H1 (cell line): ENCODE results near the gene KDM2A. TPM values are rescaled to one million over a fixed set of nuclear protein-coding genes. Genes with fewer than 3 reads are reported as not detected.

ENCODE experiments used
- CTCF ChIA-PET: fragments of 300-600 bp; sonication (Branson Sonifier 250); formaldehyde crosslinking; loops from one replicate; lab custom pipeline; 2021; ENCODE audit not compliant: partially characterized antibody; lab: Charles Lee
- POLR2A ChIA-PET: fragments of 300-600 bp; sonication (Branson Sonifier 250); formaldehyde crosslinking; loops from one replicate; lab custom pipeline; 2021; ENCODE audit warnings: inconsistent platforms; ENCODE audit not compliant: partially characterized antibody; lab: Charles Lee
- DNase-seq, 2 experiments: peaks; one replicate each; pipeline versions ENCODE4 v3.0.0 to v3.0.0-alpha.2; 2010 to 2022; ENCODE audit warnings: low spot score in 2 of 2, low read depth in 1 of 2, mixed read lengths in 1 of 2
- FAIRE-seq: peaks from 2 replicates; lab custom pipeline; 2011; peaks lifted over from hg19 to GRCh38; lab: Jason Lieb, UNC
- H2AFZ ChIP-seq: 2 replicates; pipeline ENCODE4 v1.8.1; 2012; ENCODE audit warnings: low read length, inconsistent platforms
- H2AK5ac ChIP-seq: 2 replicates; pipeline ENCODE4 v1.6.1; 2013; ENCODE audit warnings: low read depth, low read length
- H2BK120ac ChIP-seq: replicated peaks from 2 replicates; pipeline ENCODE3; 2013; ENCODE audit warnings: low read depth, low read length, inconsistent platforms
- H2BK12ac ChIP-seq: 2 replicates; pipeline ENCODE4 v1.6.1; 2013; ENCODE audit warnings: low read depth, low read length
- H2BK15ac ChIP-seq: 2 replicates; pipeline ENCODE4 v1.6.1; 2013; ENCODE audit warnings: low read length
- H2BK20ac ChIP-seq: 2 replicates; pipeline ENCODE4 v1.6.1; 2013; ENCODE audit warnings: low read length
- H2BK5ac ChIP-seq: 2 replicates; pipeline ENCODE4 v1.6.1; 2013; ENCODE audit warnings: low read depth, low read length
- H3K14ac ChIP-seq: 2 replicates; pipeline ENCODE4 v1.6.1; 2013; ENCODE audit warnings: inconsistent platforms; ENCODE audit not compliant: insufficient read length
- H3K18ac ChIP-seq: 2 replicates; pipeline ENCODE4 v1.6.1; 2013; ENCODE audit warnings: low read length; ENCODE audit errors: extremely low read depth
- H3K23ac ChIP-seq: 2 replicates; pipeline ENCODE4 v1.6.1; 2013; ENCODE audit warnings: inconsistent platforms; ENCODE audit not compliant: insufficient read length
- H3K23me2 ChIP-seq: 2 replicates; pipeline ENCODE4 v1.6.1; 2013; ENCODE audit warnings: low read depth, low read length
- H3K27ac ChIP-seq: 2 replicates; pipeline ENCODE4 v1.6.1; 2011; ENCODE audit warnings: low read depth, low read length, inconsistent platforms
- H3K27me3 ChIP-seq, 4 experiments: replicated peaks in 1 of 4; 1 replicate in 1 of 4; 2 replicates in 3 of 4; pipeline versions ENCODE4 v1.6.1 to v1.8.1; 2011 to 2013; ENCODE audit warnings: low read length in 3 of 4, mild to moderate bottlenecking in 3 of 4, inconsistent platforms in 2 of 4, mixed read lengths in 2 of 4, moderate library complexity in 1 of 4; ENCODE audit not compliant: control insufficient read depth in 3 of 4, insufficient read depth in 3 of 4; ENCODE audit errors: extremely low read depth in 1 of 4
- H3K36me3 ChIP-seq, 4 experiments: 2 replicates each; pipeline versions ENCODE4 v1.6.1 to v1.8.1; 2011 to 2013; ENCODE audit warnings: mild to moderate bottlenecking in 4 of 4, low read length in 3 of 4, moderate library complexity in 2 of 4, control low read depth in 1 of 4, inconsistent platforms in 1 of 4; ENCODE audit not compliant: insufficient read depth in 4 of 4, control insufficient read depth in 2 of 4
- H3K4ac ChIP-seq: replicated peaks from 2 replicates; pipeline ENCODE3; 2013; ENCODE audit warnings: low read length, low read depth, mixed read lengths, inconsistent platforms; ENCODE audit not compliant: insufficient read length
- H3K4me1 ChIP-seq, 4 experiments: replicated peaks in 1 of 4; 1 replicate in 1 of 4; 2 replicates in 3 of 4; pipeline versions ENCODE4 v1.6.1 to v1.8.1; 2011 to 2013; ENCODE audit warnings: low read length in 3 of 4, inconsistent platforms in 2 of 4, mixed read lengths in 1 of 4; ENCODE audit not compliant: insufficient read depth in 4 of 4, control insufficient read depth in 3 of 4
- H3K4me2 ChIP-seq, 2 experiments: 2 replicates each; pipeline versions ENCODE4 v1.6.1 to v1.8.1; 2011 to 2013; ENCODE audit warnings: low read depth in 2 of 2, low read length in 2 of 2, control low read depth in 1 of 2, inconsistent platforms in 1 of 2, mild to moderate bottlenecking in 1 of 2; ENCODE audit not compliant: insufficient read depth in 1 of 2
- H3K4me3 ChIP-seq, 4 experiments: fragments of 200-600, 300-600 bp in 1 of 4; sonication (generic), shearing (Covaris generic), sonication (Bioruptor Twin) in 1 of 4; 2 replicates each; pipeline versions ENCODE4 v1.5.1 to v1.8.1; 2011 to 2016; ENCODE audit warnings: low read length in 4 of 4, low read depth in 3 of 4, control low read depth in 2 of 4, inconsistent platforms in 2 of 4, mild to moderate bottlenecking in 2 of 4, mixed read lengths in 1 of 4, moderate library complexity in 1 of 4; ENCODE audit not compliant: insufficient read depth in 2 of 4; ENCODE audit errors: extremely low read depth in 1 of 4
- H3K56ac ChIP-seq: replicated peaks from 2 replicates; pipeline ENCODE3; 2013; ENCODE audit warnings: low read depth, mild to moderate bottlenecking, mixed read lengths, low read length, inconsistent platforms; ENCODE audit not compliant: insufficient read length
- H3K79me1 ChIP-seq: 2 replicates; pipeline ENCODE4 v1.6.1; 2013; ENCODE audit warnings: low read depth, low read length, control low read depth
- H3K79me2 ChIP-seq, 2 experiments: 2 replicates each; pipeline versions ENCODE4 v1.6.1 to v1.8.1; 2012 to 2013; ENCODE audit warnings: low read length in 2 of 2, mild to moderate bottlenecking in 2 of 2, inconsistent platforms in 1 of 2; ENCODE audit not compliant: insufficient read depth in 2 of 2, control insufficient read depth in 1 of 2
- H3K9ac ChIP-seq, 4 experiments: replicated peaks in 1 of 4; 1 replicate in 1 of 4; 2 replicates in 3 of 4; pipeline versions ENCODE4 v1.6.1 to v1.8.1; 2011 to 2013; ENCODE audit warnings: low read depth in 3 of 4, low read length in 3 of 4, control low read depth in 2 of 4, mild to moderate bottlenecking in 2 of 4, moderate library complexity in 2 of 4, inconsistent platforms in 1 of 4; ENCODE audit errors: extremely low read depth in 1 of 4
- H3K9me3 ChIP-seq, 2 experiments: 2 replicates each; pipeline versions ENCODE4 v1.6.1 to v1.8.1; 2012 to 2013; ENCODE audit warnings: mild to moderate bottlenecking in 2 of 2, moderate library complexity in 2 of 2, control low read depth in 1 of 2, inconsistent platforms in 1 of 2, low read depth in 1 of 2, low read length in 1 of 2, mixed read lengths in 1 of 2; ENCODE audit not compliant: insufficient read depth in 2 of 2
- H4K20me1 ChIP-seq, 2 experiments: replicated peaks in 1 of 2; 2 replicates each; pipeline versions ENCODE3 to v1.8.1; 2011 to 2013; ENCODE audit warnings: inconsistent platforms in 2 of 2, low read length in 2 of 2, mild to moderate bottlenecking in 1 of 2; ENCODE audit not compliant: insufficient read depth in 2 of 2, control insufficient read depth in 1 of 2
- H4K5ac ChIP-seq: 2 replicates; pipeline ENCODE4 v1.6.1; 2013; ENCODE audit warnings: low read length, low read depth, mixed read lengths, inconsistent platforms; ENCODE audit not compliant: insufficient read length
- H4K8ac ChIP-seq: 2 replicates; pipeline ENCODE4 v1.8.0; 2013; ENCODE audit warnings: mild to moderate bottlenecking, moderate library complexity, low read length, inconsistent platforms; ENCODE audit not compliant: insufficient read depth; ENCODE audit errors: extremely low read depth
- H4K91ac ChIP-seq: replicated peaks from 2 replicates; pipeline ENCODE3; 2013; ENCODE audit warnings: low read length, mixed read lengths, inconsistent platforms; ENCODE audit not compliant: insufficient read length
- BACH1 ChIP-seq: IDR thresholded peaks from 2 replicates; pipeline ENCODE4 v1.6.1; 2012; ENCODE audit warnings: low read length, improper control_type of control experiment
- CHD2 ChIP-seq: IDR thresholded peaks from 2 replicates; pipeline ENCODE4 v1.6.1; 2012; ENCODE audit warnings: low read length, improper control_type of control experiment
- E2F6 ChIP-seq: IDR thresholded peaks from 2 replicates; pipeline ENCODE4 v1.6.1; 2012; ENCODE audit warnings: inconsistent platforms
- EGR1 ChIP-seq: IDR thresholded peaks from 2 replicates; pipeline ENCODE4 v1.6.1; 2011; ENCODE audit warnings: low read depth, low read length, borderline replicate concordance
- GABPA ChIP-seq: IDR thresholded peaks from 2 replicates; pipeline ENCODE4 v1.6.1; 2011; ENCODE audit warnings: mild to moderate bottlenecking, low read length, moderate library complexity, borderline replicate concordance; ENCODE audit not compliant: insufficient read depth
- HDAC6 ChIP-seq: IDR thresholded peaks from one replicate; pipeline ENCODE4 v1.7.1; 2012; ENCODE audit warnings: low read depth, mild to moderate bottlenecking, inconsistent platforms, low read length, moderate library complexity
- KDM5A ChIP-seq: fragments of 200-600 bp; IDR thresholded peaks from 2 replicates; pipeline ENCODE4 v1.7.1; 2012; ENCODE audit warnings: mild to moderate bottlenecking, low read length, inconsistent platforms, mixed read lengths
- POLR2AphosphoS5 ChIP-seq: IDR thresholded peaks from 2 replicates; pipeline ENCODE4 v1.6.1; 2011; ENCODE audit warnings: low read depth, low read length
- SIN3A ChIP-seq, 2 experiments: IDR thresholded peaks in 1 of 2; conservative IDR thresholded peaks in 1 of 2; 2 replicates each; pipeline ENCODE4 v1.6.1; 2011 to 2012; ENCODE audit warnings: low read length in 2 of 2, improper control_type of control experiment in 1 of 2, low read depth in 1 of 2, mild to moderate bottlenecking in 1 of 2
- SUZ12 ChIP-seq: fragments of 200-600 bp; sonication (generic); IDR thresholded peaks from 2 replicates; pipeline ENCODE4 v1.6.1; 2012; ENCODE audit warnings: mild to moderate bottlenecking, inconsistent platforms, low read length, moderate library complexity, mixed read lengths
- TBP ChIP-seq: IDR thresholded peaks from 2 replicates; pipeline ENCODE4 v1.6.1; 2011; ENCODE audit warnings: low read depth, low read length, improper control_type of control experiment
- WGBS, 2 experiments: shearing (Covaris generic) in 1 of 2; methylation state at CpG; one replicate each; pipeline versions ENCODE4 v1.1.6 to v1.1.7; 2013 to 2015; ENCODE audit warnings: low lambda C conversion rate in 2 of 2, mixed read lengths in 2 of 2, inconsistent platforms in 1 of 2, low coverage in 1 of 2, missing lambda C conversion rate in 1 of 2; ENCODE audit not compliant: insufficient replicate concordance in 2 of 2, insufficient coverage in 1 of 2, insufficient read length in 1 of 2; ENCODE audit errors: extremely low coverage in 1 of 2, missing lambda C conversion rate in 1 of 2; 5-methylcytosine and 5-hydroxymethylcytosine counted together
- polyA plus RNA-seq, 7 experiments: library from polyadenylated mRNA; depleted of rRNA in 3 of 7; stranded (reverse) in 5 of 7; unstranded in 2 of 7; fragments of >200 nt in 5 of 7; fragments of 200-250 nt in 2 of 7; gene quantifications; 1 replicate in 5 of 7; 2 replicates in 1 of 7; 4 replicates in 1 of 7; pipeline versions ENCODE4 v1.2.1 to v1.2.3, GENCODE V29; 2011 to 2013; ENCODE audit warnings: missing spikeins in 2 of 7, mixed read lengths in 2 of 7
- total RNA-seq: library from RNA; stranded (reverse); fragmentation: NEBNext Ultra II Directional; extraction: Animal tissue kit (Norgen Biotek cat#: 25700); gene quantifications from 2 replicates; pipeline ENCODE4 v1.2.1, GENCODE V29; 2021

Gene KDM2A
- total and polyA plus RNA-seq, 2 of the 8 experiments (the other 6 are each of a cell fraction or from before 2014, with no cell fraction given) = 55.4 to 66.2 TPM

GRCh38 chr11:67237574-67237973, 118.5 kb downstream of the KDM2A start:
- Histone ChIP-seq H2BK120ac (no peak overlapping the region), H4K5ac (no peak overlapping the region), H3K23me2 (peaks cover 11% of the 10 kb centered on the region), H3K14ac (no peak overlapping the region), H3K79me1 (peaks cover 4% of the 10 kb centered on the region; the same call in 1 of the 2 replicates), H2BK15ac (no peak overlapping the region), H4K20me1 (peaks cover 3 to 4% of the 10 kb centered on the region in 2 experiments), H3K27ac (no peak overlapping the region), H3K79me2 (peaks cover 14 to 26% of the 10 kb centered on the region in 2 experiments), H3K4me1 (peaks cover 6 to 8% (median 7%) of the 10 kb centered on the region in 4 experiments; a peak in 5 of 7 replicates), H4K8ac (no peak overlapping the region), H3K23ac (no peak overlapping the region), H3K9ac (no peak overlapping the region), H4K91ac (no peak overlapping the region), H2AK5ac (no peak overlapping the region), H3K18ac (no peak overlapping the region), H3K36me3 (peaks cover 0 to 9% (median 1%) of the 10 kb centered on the region in 4 experiments; a peak in 2 of 8 replicates), H2AFZ (no peak overlapping the region), H3K9me3 (no peaks in the 10 kb centered on the region), H3K4me2 (no peak overlapping the region), H3K4me3 (no peak overlapping the region), H3K4ac (no peak overlapping the region), H3K27me3 (no peaks in the 10 kb centered on the region), H2BK5ac (no peak overlapping the region), H2BK12ac (no peak overlapping the region), H2BK20ac (no peak overlapping the region), H3K56ac (no peak overlapping the region)
- TF ChIP-seq KDM5A (no peak), BACH1 (no peak), HDAC6 (no peak), SIN3A (conservative IDR thresholded peaks at IDR 0.05 in 1 of 2, IDR thresholded peaks at IDR 0.05 in 1 of 2; ENCODE audit: low read depth in 1 of 2, low read length in 2 of 2) (no peak), GABPA (no peak), TBP (no peak), EGR1 (no peak), CHD2 (no peak), SUZ12 (no peak), E2F6 (no peak), POLR2AphosphoS5 (no peak)
- FAIRE-seq (no peak), DNase-seq (no peak)
- POLR2A ChIA-PET = no interaction called here
- CTCF ChIA-PET = interaction anchor here (1.4 to 4.4 kb wide), 3 partner anchors 25 to 156 kb away, joined by 4 to 23 read pairs (median 8); no protein-coding TSS in a partner anchor
- 100% methylated on average over 1 of the region's 1 CpG; no CpG with 5 or more reads in 1 of the 2 experiments for WGBS, 2 experiments
